Loucy (cell line): Measurements from ENCODE around the gene DLGAP5.

Experiments
- H2AFZ ChIP-seq: fragments of 200-600 bp; sonication (generic); 2 replicates; pipeline ENCODE4 v1.6.0; 2016; ENCODE audit warnings: antibody characterized with exemption, mild to moderate bottlenecking, low read length, moderate library complexity
- H3F3A ChIP-seq: fragments of 200-600 bp; 2 replicates; pipeline ENCODE4 v1.6.0; 2016; ENCODE audit warnings: antibody characterized with exemption, low read depth, mild to moderate bottlenecking
- H3K27me3 ChIP-seq: fragments of 200-600 bp; sonication (generic); 2 replicates; pipeline ENCODE4 v1.6.1; 2014; ENCODE audit warnings: low read length, mild to moderate bottlenecking; ENCODE audit not compliant: insufficient read depth, poor library complexity, severe bottlenecking
- H3K36me3 ChIP-seq: fragments of 200-600 bp; sonication (generic); 2 replicates; pipeline ENCODE4 v1.6.1; 2016; ENCODE audit warnings: low read length; ENCODE audit not compliant: insufficient read depth
- H3K4me1 ChIP-seq: fragments of 200-600 bp; sonication (generic); 2 replicates; pipeline ENCODE4 v1.5.1; 2014; ENCODE audit warnings: low read length, mild to moderate bottlenecking; ENCODE audit not compliant: insufficient read depth, poor library complexity, severe bottlenecking
- H3K4me2 ChIP-seq: fragments of 200-600 bp; sonication (generic); 2 replicates; pipeline ENCODE4 v1.6.0; 2014; ENCODE audit warnings: antibody characterized with exemption, low read length, low read depth, mild to moderate bottlenecking; ENCODE audit not compliant: poor library complexity, severe bottlenecking
- H3K4me3 ChIP-seq: fragments of 200-600 bp; sonication (generic); 2 replicates; pipeline ENCODE4 v1.5.1; 2014; ENCODE audit warnings: low read length, mild to moderate bottlenecking, mixed read lengths; ENCODE audit not compliant: poor library complexity, severe bottlenecking
- H3K79me2 ChIP-seq: fragments of 200-600 bp; sonication (generic); 2 replicates; pipeline ENCODE4 v1.6.1; 2014; ENCODE audit warnings: low read length; ENCODE audit not compliant: insufficient read depth
- H3K9ac ChIP-seq: fragments of 200-600 bp; sonication (generic); 2 replicates; pipeline ENCODE4 v1.6.0; 2014; ENCODE audit warnings: mild to moderate bottlenecking, low read depth, low read length, moderate library complexity; ENCODE audit not compliant: poor library complexity, severe bottlenecking
- H3K9me2 ChIP-seq: fragments of 200-600 bp; sonication (generic); replicated peaks from 2 replicates; pipeline ENCODE4 v1.6.1; 2016; ENCODE audit warnings: low read depth, low read length, mixed read lengths
- H3K9me3 ChIP-seq: fragments of 200-600 bp; sonication (generic); 2 replicates; pipeline ENCODE4 v1.6.1; 2014; ENCODE audit warnings: mild to moderate bottlenecking, antibody characterized with exemption, low read length, low read depth; ENCODE audit not compliant: insufficient read depth
- H4K20me1 ChIP-seq: fragments of 200-600 bp; sonication (generic); 2 replicates; pipeline ENCODE4 v1.6.0; 2014; ENCODE audit warnings: antibody characterized with exemption, low read length, mild to moderate bottlenecking; ENCODE audit not compliant: insufficient read depth, poor library complexity, severe bottlenecking
- EZH2phosphoT487 ChIP-seq: fragments of 200-600 bp; IDR thresholded peaks from 2 replicates; pipeline ENCODE4 v1.6.1; 2018; ENCODE audit warnings: antibody characterized with exemption, mild to moderate bottlenecking, moderate library complexity, borderline replicate concordance
- TF ChIP-seq, protein P1 (sequence below): fragments of 200-600 bp; sonication (generic); conservative IDR thresholded peaks from 2 replicates; pipeline ENCODE4 v1.5.1; 2014; ENCODE audit warnings: mild to moderate bottlenecking, antibody characterized with exemption, low read length

DLGAP5 gene

DNA sequence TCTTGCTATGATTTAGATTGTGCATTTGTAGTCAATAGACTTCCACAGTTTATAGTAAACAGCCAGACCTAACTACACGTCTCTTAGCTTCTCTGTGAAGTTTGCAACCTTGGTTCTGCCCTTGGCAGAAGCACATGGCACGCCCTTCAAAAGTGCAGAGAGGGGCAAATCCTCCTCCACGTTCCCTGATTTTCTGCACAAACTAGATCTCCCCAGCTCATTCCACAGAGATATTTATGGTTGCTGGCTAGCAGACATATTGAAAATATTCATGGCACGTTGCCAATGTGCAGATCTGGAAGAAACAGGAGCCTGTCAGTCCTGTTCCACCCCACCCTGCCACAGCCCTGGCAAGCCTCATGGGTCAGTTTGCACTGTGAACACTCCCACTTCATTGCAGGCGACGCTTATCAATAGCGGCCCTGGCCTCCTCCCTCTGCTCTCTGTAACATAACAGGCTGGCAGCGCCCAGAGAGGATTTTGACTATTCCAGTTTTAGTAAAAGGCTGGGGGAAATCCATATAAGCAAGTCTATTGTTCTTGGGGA lies 68.9 kb downstream of the DLGAP5 start:
- Histone ChIP-seq H3K4me1 (peaks cover 26% of the 10 kb centered on the region), H3F3A (no peaks in the 10 kb centered on the region), H3K9me3 (no peaks in the 10 kb centered on the region), H3K79me2 (no peaks in the 10 kb centered on the region), H2AFZ (no peak overlapping the region), H3K4me3 (no peak overlapping the region), H3K36me3 (no peaks in the 10 kb centered on the region), H4K20me1 (no peaks in the 10 kb centered on the region), H3K27me3 (no peaks in the 10 kb centered on the region), H3K9ac (no peak overlapping the region), H3K9me2 (no peaks in the 10 kb centered on the region), H3K4me2 (no peak overlapping the region)
- TF ChIP-seq, protein P1, sequence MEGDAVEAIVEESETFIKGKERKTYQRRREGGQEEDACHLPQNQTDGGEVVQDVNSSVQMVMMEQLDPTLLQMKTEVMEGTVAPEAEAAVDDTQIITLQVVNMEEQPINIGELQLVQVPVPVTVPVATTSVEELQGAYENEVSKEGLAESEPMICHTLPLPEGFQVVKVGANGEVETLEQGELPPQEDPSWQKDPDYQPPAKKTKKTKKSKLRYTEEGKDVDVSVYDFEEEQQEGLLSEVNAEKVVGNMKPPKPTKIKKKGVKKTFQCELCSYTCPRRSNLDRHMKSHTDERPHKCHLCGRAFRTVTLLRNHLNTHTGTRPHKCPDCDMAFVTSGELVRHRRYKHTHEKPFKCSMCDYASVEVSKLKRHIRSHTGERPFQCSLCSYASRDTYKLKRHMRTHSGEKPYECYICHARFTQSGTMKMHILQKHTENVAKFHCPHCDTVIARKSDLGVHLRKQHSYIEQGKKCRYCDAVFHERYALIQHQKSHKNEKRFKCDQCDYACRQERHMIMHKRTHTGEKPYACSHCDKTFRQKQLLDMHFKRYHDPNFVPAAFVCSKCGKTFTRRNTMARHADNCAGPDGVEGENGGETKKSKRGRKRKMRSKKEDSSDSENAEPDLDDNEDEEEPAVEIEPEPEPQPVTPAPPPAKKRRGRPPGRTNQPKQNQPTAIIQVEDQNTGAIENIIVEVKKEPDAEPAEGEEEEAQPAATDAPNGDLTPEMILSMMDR, result no peak
- TF ChIP-seq EZH2phosphoT487, result no peak

DNA sequence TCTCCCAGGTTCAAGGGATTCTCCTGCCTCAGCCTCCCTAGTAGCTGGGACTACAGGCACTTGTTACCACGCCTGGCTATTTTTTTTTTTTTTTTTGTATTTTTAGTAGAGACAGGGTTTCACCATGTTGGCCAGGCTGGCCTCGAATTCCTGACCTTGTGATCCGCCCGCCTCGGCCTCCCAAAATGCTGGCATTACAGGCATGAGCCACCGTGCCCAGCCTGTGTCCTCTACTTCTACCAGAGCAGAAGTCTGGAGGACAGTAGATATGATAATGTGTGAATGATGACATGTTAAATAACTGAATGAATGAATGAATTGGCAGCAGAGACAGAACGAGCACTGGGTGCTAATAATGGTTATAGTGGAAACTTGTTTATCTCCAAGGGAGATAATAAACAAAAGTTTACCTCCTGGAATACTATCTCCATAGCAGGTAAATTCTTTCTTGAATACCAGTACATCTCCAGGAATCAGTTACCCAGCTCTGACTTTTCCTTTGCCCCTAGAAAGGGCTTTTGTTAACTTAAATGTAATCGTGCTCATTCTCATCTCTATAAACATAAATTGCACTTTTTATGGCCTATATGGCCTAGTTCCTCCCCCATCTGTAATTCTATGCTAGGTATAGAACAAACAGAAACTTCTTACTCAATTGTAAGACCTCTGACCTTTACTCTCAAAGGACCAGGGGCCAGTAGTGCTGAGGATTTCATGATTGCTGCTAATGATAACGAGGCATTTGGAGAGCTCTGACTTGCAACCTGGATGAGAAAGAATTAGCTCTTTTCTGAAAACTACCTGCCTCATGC lies 69.6 kb downstream of the DLGAP5 start:
- Histone ChIP-seq H2AFZ (no peak overlapping the region), H3K36me3 (no peaks in the 10 kb centered on the region), H3K27me3 (no peaks in the 10 kb centered on the region), H3K9me3 (no peaks in the 10 kb centered on the region), H3K4me2 (no peak overlapping the region), H3K4me1 (peaks cover 26% of the 10 kb centered on the region), H3K9me2 (no peaks in the 10 kb centered on the region), H3K9ac (no peak overlapping the region), H3F3A (no peaks in the 10 kb centered on the region), H4K20me1 (no peaks in the 10 kb centered on the region), H3K4me3 (no peak overlapping the region), H3K79me2 (no peaks in the 10 kb centered on the region)
- TF ChIP-seq, protein P1, result no peak
- TF ChIP-seq EZH2phosphoT487, result no peak

DNA sequence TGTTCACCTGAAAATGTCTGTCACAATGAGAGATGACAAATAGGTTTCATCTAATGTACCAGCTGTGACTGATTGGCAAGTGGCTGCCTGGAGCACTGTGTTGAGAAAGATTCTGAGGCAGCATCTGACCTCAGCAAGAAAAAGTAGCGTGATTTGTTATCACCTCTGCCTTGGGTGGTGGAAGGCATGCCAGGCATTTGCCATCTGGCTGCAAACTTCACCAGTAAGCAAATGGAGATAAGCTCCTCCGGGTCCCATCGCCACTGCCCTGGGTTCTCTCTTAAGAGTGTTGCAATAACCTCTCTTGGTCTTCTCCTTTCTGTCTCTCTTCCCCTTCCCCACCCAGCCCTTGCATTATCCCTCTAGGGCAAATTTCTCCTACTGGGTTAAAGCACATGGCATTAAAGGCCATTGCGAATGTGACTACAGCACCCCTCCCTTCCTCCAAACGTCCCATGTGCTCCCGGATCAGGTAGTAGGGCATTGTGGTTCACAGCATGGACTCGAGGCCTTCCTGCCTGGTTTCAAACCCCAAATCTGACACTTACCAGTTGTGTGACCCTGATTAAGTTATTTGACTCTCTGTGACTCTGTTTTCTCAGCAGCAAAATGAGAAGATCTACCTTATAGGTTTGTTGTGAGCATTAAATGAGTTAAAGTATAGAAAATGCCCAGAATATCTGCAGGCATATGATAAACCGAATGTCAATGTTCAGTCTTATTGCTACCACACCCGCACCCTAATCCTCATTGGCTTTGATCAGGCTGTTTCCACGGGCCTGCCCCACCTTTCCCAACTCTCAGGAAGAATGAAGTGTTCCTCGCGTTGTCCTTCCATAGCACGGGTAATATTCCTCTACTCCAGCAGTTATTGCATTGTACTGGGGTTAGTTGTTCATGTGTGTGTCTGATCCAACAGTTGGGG lies 70.6 kb downstream of the DLGAP5 start:
- H3K9ac ChIP-seq, result no peak overlapping the region
- no peaks in the 10 kb centered on the region for H3K79me2 ChIP-seq
- H3K27me3 ChIP-seq, result no peaks in the 10 kb centered on the region
- no peaks in the 10 kb centered on the region for H3K9me2 ChIP-seq
- no peaks in the 10 kb centered on the region for H4K20me1 ChIP-seq
- no peaks in the 10 kb centered on the region for H3K36me3 ChIP-seq
- no peak for TF ChIP-seq EZH2phosphoT487
- TF ChIP-seq, protein P1, result no peak
- H3K4me3 ChIP-seq, result no peak overlapping the region
- H3K9me3 ChIP-seq, result no peaks in the 10 kb centered on the region
- H3K4me2 ChIP-seq, result no peak overlapping the region
- no peaks in the 10 kb centered on the region for H3F3A ChIP-seq
- peaks cover 23% of the 10 kb centered on the region for H3K4me1 ChIP-seq
- H2AFZ ChIP-seq, result no peak overlapping the region
